Activated effector memory CD4-positive, alpha-beta T cell treated with anti-CD3 and anti-CD28 coated beads, Interleukin-2, amount 50 U/mL, for 16 hours (primary cell): Measurements from ENCODE around the gene MGARP.
A peak's percentile ranks its signal among the peaks of the same experiment; 100 is the strongest.
"Not testable (repeated sequence)": the region's sequence is repeated elsewhere in the genome, so short reads cannot be mapped to it uniquely, and the experiment has no call there.

Source experiments
- DNase-seq: peaks from one replicate; pipeline ENCODE4 v3.0.0-alpha.2; 2020

The MGARP gene

GRCh38 chr4:139295206-139295941, 15.3 kb upstream of the MGARP start:
- DNase-seq: peak; percentile 100

- no peak for DNase-seq
These were observed 6.2 kb upstream of the MGARP start for GRCh38 chr4:139286186-139286698.

- no peak for DNase-seq
These were observed 2.7 kb upstream of the MGARP start for GRCh38 chr4:139282721-139283075.

- no peak for DNase-seq
These were observed 2.2 kb upstream of the MGARP start for GRCh38 chr4:139282065-139282720.

GRCh38 chr4:139278912-139279759, 889 bp downstream of the MGARP start:
- DNase-seq: no peak

- no peak for DNase-seq
These were observed 1.5 kb downstream of the MGARP start for GRCh38 chr4:139278485-139278884.

GRCh38 chr4:139275281-139275735, 4.7 kb downstream of the MGARP start:
- no peak for DNase-seq

GRCh38 chr4:139274790-139275189, 5.2 kb downstream of the MGARP start:
- no peak for DNase-seq

- no peak for DNase-seq
These were observed 6.2 kb downstream of the MGARP start for GRCh38 chr4:139273835-139274234.

- no peak for DNase-seq
These were observed 12.7 kb downstream of the MGARP start for GRCh38 chr4:139267301-139267700.

- DNase-seq: peak; percentile 89
These were observed 13.3 kb downstream of the MGARP start for GRCh38 chr4:139266583-139267257.

GRCh38 chr4:139266208-139266582, 13.8 kb downstream of the MGARP start:
- DNase-seq: no peak

- no peak for DNase-seq
These were observed 14.4 kb downstream of the MGARP start for GRCh38 chr4:139265654-139266053.

GRCh38 chr4:139256349-139256748, 23.7 kb downstream of the MGARP start:
- no peak for DNase-seq

- not testable (repeated sequence) for DNase-seq
These were observed 24.4 kb downstream of the MGARP start for GRCh38 chr4:139255581-139255980.

GRCh38 chr4:139253713-139254112, 26.3 kb downstream of the MGARP start:
- no peak for DNase-seq

GRCh38 chr4:139253046-139253445, 27.0 kb downstream of the MGARP start:
- no peak for DNase-seq

GRCh38 chr4:139247700-139248238, 32.3 kb downstream of the MGARP start:
- no peak for DNase-seq

- no peak for DNase-seq
These were observed 32.8 kb downstream of the MGARP start for GRCh38 chr4:139247241-139247640.

GRCh38 chr4:139246166-139246565, 33.9 kb downstream of the MGARP start:
- DNase-seq: no peak

GRCh38 chr4:139245590-139245989, 34.4 kb downstream of the MGARP start:
- no peak for DNase-seq
